Measurements from ENCODE around the gene INSIG2.

- TF ChIP-seq CTCF (IDR thresholded peaks at IDR 0.05) (no peak), EP300 (IDR thresholded peaks at IDR 0.05) (no peak), POLR2A (IDR thresholded peaks at IDR 0.05) (no peak)
Measured at GRCh38 chr2:118131771-118132170, 43.5 kb downstream of the INSIG2 start.
